Loucy (cell line): ENCODE results near the gene ITLN1.

ENCODE experiments used
- EZH2phosphoT487 ChIP-seq: fragments of 200-600 bp; IDR thresholded peaks from 2 replicates; pipeline ENCODE4 v1.6.1; 2018; ENCODE audit warnings: antibody characterized with exemption, mild to moderate bottlenecking, moderate library complexity, borderline replicate concordance
- TF ChIP-seq, protein P1 (sequence below): fragments of 200-600 bp; sonication (generic); conservative IDR thresholded peaks from 2 replicates; pipeline ENCODE4 v1.5.1; 2014; ENCODE audit warnings: mild to moderate bottlenecking, antibody characterized with exemption, low read length

DNA sequence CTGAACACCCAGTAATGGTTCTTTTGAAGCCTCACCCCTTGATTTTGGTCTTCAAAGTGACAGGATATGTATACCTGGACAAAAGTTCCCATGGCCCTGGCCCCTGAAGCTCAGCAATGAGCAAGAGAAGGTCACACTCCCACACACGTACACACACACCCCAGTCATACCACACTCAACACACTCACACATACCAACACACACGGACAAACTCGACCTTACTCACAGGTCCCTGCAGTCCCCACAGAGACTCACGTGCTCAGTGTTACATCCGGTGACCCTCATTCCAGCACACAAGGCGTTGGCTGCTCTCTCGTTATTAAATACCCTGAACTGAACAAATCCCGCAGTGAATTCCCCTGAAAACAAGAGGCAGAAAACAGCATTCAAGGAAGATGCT lies 5.9 kb downstream of the ITLN1 start:
- no peak for TF ChIP-seq EZH2phosphoT487
- TF ChIP-seq, protein P1, sequence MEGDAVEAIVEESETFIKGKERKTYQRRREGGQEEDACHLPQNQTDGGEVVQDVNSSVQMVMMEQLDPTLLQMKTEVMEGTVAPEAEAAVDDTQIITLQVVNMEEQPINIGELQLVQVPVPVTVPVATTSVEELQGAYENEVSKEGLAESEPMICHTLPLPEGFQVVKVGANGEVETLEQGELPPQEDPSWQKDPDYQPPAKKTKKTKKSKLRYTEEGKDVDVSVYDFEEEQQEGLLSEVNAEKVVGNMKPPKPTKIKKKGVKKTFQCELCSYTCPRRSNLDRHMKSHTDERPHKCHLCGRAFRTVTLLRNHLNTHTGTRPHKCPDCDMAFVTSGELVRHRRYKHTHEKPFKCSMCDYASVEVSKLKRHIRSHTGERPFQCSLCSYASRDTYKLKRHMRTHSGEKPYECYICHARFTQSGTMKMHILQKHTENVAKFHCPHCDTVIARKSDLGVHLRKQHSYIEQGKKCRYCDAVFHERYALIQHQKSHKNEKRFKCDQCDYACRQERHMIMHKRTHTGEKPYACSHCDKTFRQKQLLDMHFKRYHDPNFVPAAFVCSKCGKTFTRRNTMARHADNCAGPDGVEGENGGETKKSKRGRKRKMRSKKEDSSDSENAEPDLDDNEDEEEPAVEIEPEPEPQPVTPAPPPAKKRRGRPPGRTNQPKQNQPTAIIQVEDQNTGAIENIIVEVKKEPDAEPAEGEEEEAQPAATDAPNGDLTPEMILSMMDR = no peak
